Endothelial cell of umbilical vein (primary cell): ENCODE measurements around the gene AP2B1. TPM values are rescaled to one million over a fixed set of nuclear protein-coding genes. Genes with fewer than 3 reads are reported as not detected.

ENCODE experiments used
- BruUV-seq: library from RNA; stranded (reverse); fragments of 400-500 nt; replicated peaks from 2 replicates; lab custom pipeline; 2021; lab: Mats Ljungman, UMichigan
- CTCF ChIA-PET: fragments of 300-600, 350-600 bp; sonication (Branson Sonifier 250); formaldehyde crosslinking; loops from one replicate; lab custom pipeline; 2021; ENCODE audit warnings: antibody characterized with exemption, inconsistent platforms; lab: Charles Lee
- POLR2A ChIA-PET: fragments of 300-600, 350-600 bp; sonication (Branson Sonifier 250); formaldehyde crosslinking; loops from one replicate; lab custom pipeline; 2021; ENCODE audit warnings: antibody characterized with exemption, inconsistent platforms; lab: Charles Lee
- DNase-seq: peaks from one replicate; pipeline ENCODE4 v3.0.0-alpha.2; 2011; ENCODE audit warnings: low read depth, low spot score
- FAIRE-seq: peaks from 2 replicates; lab custom pipeline; 2011; peaks lifted over from hg19 to GRCh38; lab: Jason Lieb, UNC
- H2AFZ ChIP-seq: 2 replicates; pipeline ENCODE4 v1.6.0; 2012; ENCODE audit warnings: low read depth, low read length, control low read depth, inconsistent platforms
- H3K27ac ChIP-seq: 2 replicates; pipeline ENCODE4 v1.5.1; 2011; ENCODE audit warnings: low read depth, mild to moderate bottlenecking, control low read depth, low read length, moderate library complexity; ENCODE audit not compliant: insufficient read depth
- H3K27me3 ChIP-seq, 2 experiments: 2 replicates each; pipeline versions ENCODE4 v1.6.0 to v1.6.1; 2011; ENCODE audit warnings: low read length in 2 of 2, mixed read lengths in 1 of 2; ENCODE audit not compliant: control insufficient read depth in 2 of 2, insufficient read depth in 2 of 2
- H3K36me3 ChIP-seq, 2 experiments: 2 replicates in 1 of 2; 3 replicates in 1 of 2; pipeline ENCODE4 v1.5.1; 2011; ENCODE audit warnings: low read length in 2 of 2, mild to moderate bottlenecking in 1 of 2, moderate library complexity in 1 of 2; ENCODE audit not compliant: control insufficient read depth in 2 of 2, insufficient read depth in 2 of 2; ENCODE audit errors: extremely low read depth in 1 of 2
- H3K4me1 ChIP-seq: 3 replicates; pipeline ENCODE4 v1.5.1; 2011; ENCODE audit warnings: mild to moderate bottlenecking, low read length; ENCODE audit not compliant: control insufficient read depth, insufficient read depth; ENCODE audit errors: extremely low read depth
- H3K4me2 ChIP-seq: 2 replicates; pipeline ENCODE4 v1.6.1; 2011; ENCODE audit warnings: low read length, control low read depth, mixed read lengths; ENCODE audit not compliant: insufficient read depth
- H3K4me3 ChIP-seq, 3 experiments: fragments of 200-600 bp in 1 of 3; sonication (generic), shearing (Covaris generic) in 1 of 3; replicated peaks in 1 of 3; 2 replicates each; pipeline ENCODE4 v1.5.1; 2011 to 2016; ENCODE audit warnings: control low read depth in 3 of 3, low read length in 3 of 3, mild to moderate bottlenecking in 2 of 3, inconsistent platforms in 1 of 3, low read depth in 1 of 3, moderate library complexity in 1 of 3; ENCODE audit not compliant: insufficient read depth in 1 of 3
- H3K79me2 ChIP-seq: 2 replicates; pipeline ENCODE4 v1.6.0; 2012; ENCODE audit warnings: low read length, inconsistent platforms; ENCODE audit not compliant: control insufficient read depth, insufficient read depth
- H3K9ac ChIP-seq: replicated peaks from 2 replicates; pipeline ENCODE3; 2011; ENCODE audit warnings: low read length, control low read depth; ENCODE audit not compliant: insufficient read depth; ENCODE audit errors: extremely low read depth
- H3K9me1 ChIP-seq: replicated peaks from 3 replicates; pipeline ENCODE4 v1.6.0; 2011; ENCODE audit warnings: mild to moderate bottlenecking, low read length; ENCODE audit not compliant: control insufficient read depth, insufficient read depth; ENCODE audit errors: extremely low read depth
- H3K9me3 ChIP-seq: replicated peaks from 2 replicates; pipeline ENCODE4 v1.5.1; 2012; ENCODE audit warnings: low read length, inconsistent platforms; ENCODE audit not compliant: control insufficient read depth, insufficient read depth
- H4K20me1 ChIP-seq: replicated peaks from 2 replicates; pipeline ENCODE3; 2011; ENCODE audit warnings: mild to moderate bottlenecking, low read length; ENCODE audit not compliant: control insufficient read depth, insufficient read depth; ENCODE audit errors: extremely low read depth
- JUN ChIP-seq: IDR thresholded peaks from 2 replicates; pipeline ENCODE4 v1.6.1; 2011; ENCODE audit warnings: borderline replicate concordance, low read depth; ENCODE audit not compliant: insufficient read length, insufficient read depth
- POLR2AphosphoS5 ChIP-seq: IDR thresholded peaks from 2 replicates; pipeline ENCODE4 v1.6.1; 2012; ENCODE audit warnings: low read depth, mild to moderate bottlenecking, control low read depth, low read length, moderate library complexity; ENCODE audit not compliant: insufficient read depth
- dilution Hi-C: fragments of 300-500 bp; cut with MboI; formaldehyde crosslinking; loops from one replicate; pipeline ENCODE4 v1.15.0; 2019; ENCODE audit warnings: low sequenced_read_pairs; ENCODE audit not compliant: extremely low pct_ligation_motif_present
- intact Hi-C: fragments of 100-400 bp; cut with micrococcal nuclease; formaldehyde crosslinking; loops from one replicate; pipeline ENCODE4 v1.10.0; 2022
- polyA plus RNA-seq, 4 experiments: library from polyadenylated mRNA; depleted of rRNA in 3 of 4; stranded (reverse) in 3 of 4; unstranded in 1 of 4; fragments of >200 nt; gene quantifications; 2 replicates each; pipeline versions ENCODE4 v1.2.1 to v1.2.3, GENCODE V29; 2011 to 2012; ENCODE audit warnings: missing spikeins in 1 of 4
- small RNA-seq: library from RNA; depleted of rRNA; stranded (forward); fragments of <200 nt; gene quantifications from one replicate; pipeline ENCODE3, GENCODE V24; 2012; ENCODE audit warnings: low replicate concordance, low read depth; ENCODE audit not compliant: insufficient read depth, insufficient read length
- total RNA-seq: library from RNA; stranded (reverse); gene quantifications from 2 replicates; pipeline ENCODE4 v1.2.3, GENCODE V29; 2021
- TF ChIP-seq, protein P1 (sequence below): IDR thresholded peaks from 2 replicates; pipeline ENCODE4 v1.6.1; 2011; ENCODE audit not compliant: insufficient read depth, insufficient read length

The AP2B1 gene
- total and polyA plus RNA-seq, 2 donors (not counting 3 experiments of a cell fraction or from before 2014, with no cell fraction given) = 106 to 198 TPM

DNA sequence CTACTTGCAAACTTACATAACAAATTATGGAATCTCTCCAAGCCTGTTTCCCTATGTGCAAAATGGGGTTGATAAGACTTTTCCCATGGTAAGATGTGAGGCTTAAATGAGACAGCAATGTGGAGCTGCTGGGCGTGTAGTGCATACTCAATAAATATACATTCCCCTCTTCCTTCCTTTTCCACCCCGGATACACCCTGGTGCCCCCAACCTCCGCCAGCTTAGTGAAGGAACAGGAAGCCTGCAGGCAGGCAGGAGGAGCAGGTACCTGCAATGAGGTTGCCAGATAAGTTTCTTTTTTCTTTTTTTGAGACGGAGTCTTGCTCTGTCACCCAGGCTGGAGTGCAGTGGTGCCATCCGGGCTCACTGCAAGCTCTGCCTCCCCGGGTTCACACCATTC lies 188.5 kb downstream of the AP2B1 start:
- no peaks in the 10 kb centered on the region for H4K20me1 ChIP-seq
- H3K9ac ChIP-seq = no peak overlapping the region
- no peaks in the 10 kb centered on the region for H3K9me1 ChIP-seq
- H3K4me3 ChIP-seq = no peak overlapping the region
- no TSS peak for BruUV-seq
- no peaks in the 10 kb centered on the region for H3K36me3 ChIP-seq
- FAIRE-seq (no peak), DNase-seq (no peak)
- peaks cover 5% of the 10 kb centered on the region for H3K4me1 ChIP-seq
- intact Hi-C loops (no loop called here), dilution Hi-C loops (no loop called here)
- H2AFZ ChIP-seq = no peak overlapping the region
- peaks cover 5 to 7% of the 10 kb centered on the region in 2 experiments for H3K27me3 ChIP-seq
- H3K4me2 ChIP-seq = no peak overlapping the region
- CTCF ChIA-PET = interaction anchor here (0.8 to 5.3 kb wide), 4 partner anchors 9 to 26 kb away, joined by 3 to 34 read pairs (median 8); no protein-coding TSS in a partner anchor
- H3K79me2 ChIP-seq = no peaks in the 10 kb centered on the region
- POLR2A ChIA-PET = no interaction called here
- no peak overlapping the region for H3K27ac ChIP-seq
- TF ChIP-seq, protein P1, sequence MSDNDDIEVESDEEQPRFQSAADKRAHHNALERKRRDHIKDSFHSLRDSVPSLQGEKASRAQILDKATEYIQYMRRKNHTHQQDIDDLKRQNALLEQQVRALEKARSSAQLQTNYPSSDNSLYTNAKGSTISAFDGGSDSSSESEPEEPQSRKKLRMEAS = no peak
- no peak for TF ChIP-seq JUN
- no peak for TF ChIP-seq POLR2AphosphoS5
- H3K9me3 ChIP-seq = no peaks in the 10 kb centered on the region

Small RNA genes within 50 kb of the gene (small RNA-seq; reads per million reads assigned to genes)
- not detected for gene AC004134.1
- not detected for gene AC015911.1
- gene SNORD7 = 40.7 reads per million, percentile 90 among the genes with 10 or more reads in this experiment

Other genes starting within 250 kb of the AP2B1 start
- gene SLFN11, start 213.7 kb upstream of the AP2B1 start, total RNA-seq = 95.0 and 110 TPM in 2 replicates
- 33.0 and 37.0 TPM in 2 replicates for gene SLFN11, start 213.7 kb upstream of the AP2B1 start, polyA plus RNA-seq
- 29.9 and 42.6 TPM in 2 replicates for gene SLFN12, start 154.8 kb upstream of the AP2B1 start, total RNA-seq
- gene SLFN12, start 154.8 kb upstream of the AP2B1 start, polyA plus RNA-seq = 13.4 and 17.8 TPM in 2 replicates
- 13.7 and 24.7 TPM in 2 replicates for gene SLFN13, start 138.6 kb upstream of the AP2B1 start, total RNA-seq
- 1.8 and 2.3 TPM in 2 replicates for gene SLFN13, start 138.6 kb upstream of the AP2B1 start, polyA plus RNA-seq
- gene SLFN12L, start 49.6 kb upstream of the AP2B1 start, total RNA-seq = not detected in 2 replicates
- gene SLFN12L, start 49.6 kb upstream of the AP2B1 start, polyA plus RNA-seq = not detected in 2 replicates
- gene SLFN14, start 26.5 kb upstream of the AP2B1 start, total RNA-seq = not detected in 2 replicates
- not detected in 2 replicates for gene SLFN14, start 26.5 kb upstream of the AP2B1 start, polyA plus RNA-seq
- 2.8 and 3.4 TPM in 2 replicates for gene PEX12, start 8.8 kb upstream of the AP2B1 start, total RNA-seq
- 4.5 and 5.7 TPM in 2 replicates for gene PEX12, start 8.8 kb upstream of the AP2B1 start, polyA plus RNA-seq
- 0.71 and 0.78 TPM in 2 replicates for gene RASL10B, start 144.3 kb downstream of the AP2B1 start, total RNA-seq
- 0.19 and 0.29 TPM in 2 replicates for gene RASL10B, start 144.3 kb downstream of the AP2B1 start, polyA plus RNA-seq
- gene GAS2L2, start 165.9 kb downstream of the AP2B1 start, total RNA-seq = not detected in 2 replicates
- gene GAS2L2, start 165.9 kb downstream of the AP2B1 start, polyA plus RNA-seq = not detected in 2 replicates
- gene C17orf50, start 173.6 kb downstream of the AP2B1 start, total RNA-seq = not detected in 2 replicates
- 0.15 TPM in 1 of 2 replicates, not detected in the other for gene C17orf50, start 173.6 kb downstream of the AP2B1 start, polyA plus RNA-seq
- gene MMP28, start 208.3 kb downstream of the AP2B1 start, total RNA-seq = 3.6 and 6.1 TPM in 2 replicates
- gene MMP28, start 208.3 kb downstream of the AP2B1 start, polyA plus RNA-seq = 7.1 and 8.4 TPM in 2 replicates
- gene TAF15, start 222.2 kb downstream of the AP2B1 start, total RNA-seq = 244 and 247 TPM in 2 replicates
- 35.7 and 59.4 TPM in 2 replicates for gene TAF15, start 222.2 kb downstream of the AP2B1 start, polyA plus RNA-seq